Mucosa of descending colon (tissue), 3 donors: Measurements from ENCODE around the gene ACAP1. TPM values are rescaled to one million over a fixed set of nuclear protein-coding genes. Genes with fewer than 3 reads are reported as not detected.
A peak's percentile ranks its signal among the peaks of the same experiment; 100 is the strongest.

Experiments
- ATAC-seq: fragments of 200-7000 bp; cut with Tn5 transposase; one replicate; pipeline ENCODE4 v1.9.1; 2020; ENCODE audit warnings: mild to moderate bottlenecking, moderate library complexity
- DNase-seq, 3 donors: peaks; one replicate each; pipeline ENCODE4 v3.0.0-alpha.2; 2020
- H3K36me3 ChIP-seq: fragments of 200-600 bp; one replicate; pipeline ENCODE4 v1.8.0; 2021; ENCODE audit warnings: low read depth, mild to moderate bottlenecking
- H3K4me1 ChIP-seq: fragments of 200-600 bp; one replicate; pipeline ENCODE4 v1.8.0; 2021; ENCODE audit warnings: low read depth, mild to moderate bottlenecking
- H3K4me3 ChIP-seq: fragments of 200-600 bp; one replicate; pipeline ENCODE4 v1.8.0; 2021; ENCODE audit warnings: mild to moderate bottlenecking
- H3K9me3 ChIP-seq: fragments of 200-600 bp; one replicate; pipeline ENCODE4 v1.8.0; 2021; ENCODE audit warnings: mild to moderate bottlenecking
- intact Hi-C, 2 donors: fragments of 100-400 bp; cut with DNase I in 1 of 2; cut with micrococcal nuclease in 1 of 2; formaldehyde crosslinking; loops; one replicate each; pipeline versions ENCODE4 v1.11.0 to v1.11.1; 2022; cut with DNase I, micrococcal nuclease
- total RNA-seq, 3 donors: library from RNA; stranded (reverse); fragmentation: NEBNext Ultra II Directional in 2 of 3; extraction: Animal tissue kit (Norgen Biotek cat#: 25700) in 2 of 3; gene quantifications; one replicate each; pipeline versions ENCODE4 v1.2.1 to v1.2.4, GENCODE V29; 2021 to 2023
- TF ChIP-seq, protein P1 (sequence below): fragments of 200-600 bp; IDR thresholded peaks from one replicate; pipeline ENCODE4 v1.8.0; 2022; ENCODE audit warnings: antibody characterized with exemption, mild to moderate bottlenecking
- donor health status: DM: no; HTN: no; CAD: no; lungs with moderate emphysema.
- donor health status: DM: no; HTN: no; CAD: no.
- donor health status: DM: no; HTN: yes; CAD: no.

ACAP1 gene
- total RNA-seq, 3 donors from 2014 or later = 9.2 to 16.5 (median 11.2) TPM

- intact Hi-C loops = no loop called here
- TF ChIP-seq, protein P1, sequence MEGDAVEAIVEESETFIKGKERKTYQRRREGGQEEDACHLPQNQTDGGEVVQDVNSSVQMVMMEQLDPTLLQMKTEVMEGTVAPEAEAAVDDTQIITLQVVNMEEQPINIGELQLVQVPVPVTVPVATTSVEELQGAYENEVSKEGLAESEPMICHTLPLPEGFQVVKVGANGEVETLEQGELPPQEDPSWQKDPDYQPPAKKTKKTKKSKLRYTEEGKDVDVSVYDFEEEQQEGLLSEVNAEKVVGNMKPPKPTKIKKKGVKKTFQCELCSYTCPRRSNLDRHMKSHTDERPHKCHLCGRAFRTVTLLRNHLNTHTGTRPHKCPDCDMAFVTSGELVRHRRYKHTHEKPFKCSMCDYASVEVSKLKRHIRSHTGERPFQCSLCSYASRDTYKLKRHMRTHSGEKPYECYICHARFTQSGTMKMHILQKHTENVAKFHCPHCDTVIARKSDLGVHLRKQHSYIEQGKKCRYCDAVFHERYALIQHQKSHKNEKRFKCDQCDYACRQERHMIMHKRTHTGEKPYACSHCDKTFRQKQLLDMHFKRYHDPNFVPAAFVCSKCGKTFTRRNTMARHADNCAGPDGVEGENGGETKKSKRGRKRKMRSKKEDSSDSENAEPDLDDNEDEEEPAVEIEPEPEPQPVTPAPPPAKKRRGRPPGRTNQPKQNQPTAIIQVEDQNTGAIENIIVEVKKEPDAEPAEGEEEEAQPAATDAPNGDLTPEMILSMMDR = no peak
Measured at GRCh38 chr17:7382901-7383300, 46.6 kb downstream of the ACAP1 start.

DNA sequence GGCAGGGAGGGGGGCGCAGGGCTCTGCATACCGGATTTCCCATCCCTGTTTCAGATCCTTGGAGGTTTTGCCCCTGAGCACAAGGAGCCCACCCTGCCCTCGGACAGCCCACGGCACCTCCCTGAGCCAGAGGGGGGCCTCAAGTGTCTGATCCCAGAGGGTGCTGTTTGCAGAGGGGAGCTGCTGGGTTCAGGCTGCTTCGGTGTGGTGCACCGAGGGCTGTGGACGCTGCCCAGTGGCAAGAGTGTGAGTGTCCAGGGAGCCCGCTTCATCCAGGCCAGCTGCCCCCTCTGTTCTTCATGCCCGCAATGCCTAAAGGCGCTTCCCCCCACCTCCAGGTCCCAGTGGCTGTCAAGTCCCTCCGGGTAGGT, 47.0 kb downstream of the ACAP1 start:
- Histone ChIP-seq H3K4me1 (peaks cover 7% of the 10 kb centered on the region), H3K4me3 (no peak overlapping the region), H3K36me3 (no peaks in the 10 kb centered on the region), H3K9me3 (no peaks in the 10 kb centered on the region)
- TF ChIP-seq, protein P1 = no peak
- intact Hi-C loops = no loop called here
- DNase-seq (no peak), ATAC-seq (no peak)

More at GRCh38 chr17:7382901-7383300, 46.6 kb downstream of the ACAP1 start:
- Histone ChIP-seq H3K36me3 (no peaks in the 10 kb centered on the region), H3K4me1 (peaks cover 7% of the 10 kb centered on the region), H3K4me3 (no peak overlapping the region), H3K9me3 (no peaks in the 10 kb centered on the region)
- no peak for DNase-seq
- ATAC-seq = no peak

DNA sequence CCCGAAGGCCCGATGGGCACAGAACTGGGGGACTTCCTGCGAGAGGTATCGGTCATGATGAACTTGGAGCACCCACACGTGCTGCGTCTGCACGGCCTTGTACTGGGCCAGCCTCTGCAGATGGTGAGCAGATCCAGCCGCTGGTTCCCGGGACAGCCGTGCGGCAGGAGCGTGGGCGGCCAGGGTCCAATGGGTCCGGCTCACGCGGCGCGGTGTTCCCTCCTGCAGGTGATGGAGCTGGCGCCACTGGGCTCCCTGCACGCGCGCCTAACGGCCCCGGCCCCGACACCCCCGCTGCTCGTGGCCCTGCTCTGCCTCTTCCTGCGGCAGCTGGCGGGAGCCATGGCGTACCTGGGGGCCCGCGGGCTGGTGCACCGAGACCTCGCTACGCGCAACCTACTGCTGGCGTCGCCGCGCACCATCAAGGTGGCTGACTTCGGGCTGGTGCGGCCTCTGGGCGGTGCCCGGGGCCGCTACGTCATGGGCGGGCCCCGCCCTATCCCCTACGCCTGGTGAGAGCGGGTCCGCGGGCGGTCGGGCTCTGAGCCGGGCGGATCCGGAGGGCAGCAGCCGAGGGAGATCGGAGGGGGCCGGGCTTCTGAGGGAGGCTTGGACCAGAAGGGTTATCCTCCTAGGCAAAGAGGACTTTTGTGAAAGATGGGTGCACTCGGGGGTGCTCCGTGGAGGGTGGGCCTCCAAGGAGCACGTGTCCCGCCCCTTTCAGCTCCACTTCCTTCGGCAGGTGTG, 47.6 kb downstream of the ACAP1 start:
- intact Hi-C loops = no loop called here
- TF ChIP-seq, protein P1 = no peak
- no peaks in the 10 kb centered on the region for H3K36me3 ChIP-seq
- no peak overlapping the region for H3K4me3 ChIP-seq
- H3K9me3 ChIP-seq = no peaks in the 10 kb centered on the region
- H3K4me1 ChIP-seq = peaks cover 7% of the 10 kb centered on the region
- ATAC-seq = peak; percentile 59
- DNase-seq = peak; percentile 50 to 76 (median 68)

DNA sequence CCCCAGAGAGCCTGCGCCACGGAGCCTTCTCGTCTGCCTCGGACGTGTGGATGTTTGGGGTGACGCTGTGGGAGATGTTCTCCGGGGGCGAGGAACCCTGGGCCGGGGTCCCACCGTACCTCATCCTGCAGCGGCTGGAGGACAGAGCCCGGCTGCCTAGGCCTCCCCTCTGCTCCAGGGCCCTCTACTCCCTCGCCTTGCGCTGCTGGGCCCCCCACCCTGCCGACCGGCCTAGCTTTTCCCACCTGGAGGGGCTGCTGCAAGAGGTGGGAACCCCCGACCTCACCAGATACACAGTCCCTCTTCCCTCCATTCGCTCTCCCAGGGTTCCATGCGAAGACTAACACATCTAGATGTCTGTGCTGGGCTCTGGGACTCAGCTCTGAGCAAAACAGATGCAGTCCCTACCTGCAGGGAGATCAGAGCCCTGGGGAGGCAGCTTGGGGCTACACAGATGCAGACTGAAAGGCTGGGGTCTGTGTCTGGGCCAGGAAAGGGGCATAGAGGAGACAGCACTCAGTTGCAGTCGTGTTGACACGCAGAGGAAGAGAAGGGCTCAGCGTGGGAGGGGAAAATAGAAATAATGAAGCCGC, 48.3 kb downstream of the ACAP1 start:
- Histone ChIP-seq H3K36me3 (no peaks in the 10 kb centered on the region), H3K4me1 (peaks cover 7% of the 10 kb centered on the region)
- no peak for ATAC-seq

GRCh38 chr17:7388856-7389255, 52.5 kb downstream of the ACAP1 start:
- TF ChIP-seq, protein P1 = no peak
- Histone ChIP-seq H3K36me3 (no peaks in the 10 kb centered on the region), H3K4me1 (peaks cover 8% of the 10 kb centered on the region), H3K9me3 (no peaks in the 10 kb centered on the region), H3K4me3 (no peak overlapping the region)
- DNase-seq = no peak
- ATAC-seq = no peak
- intact Hi-C loops = no loop called here

More for the DNA sequence above, 48.3 kb downstream of the ACAP1 start:
- DNase-seq = no peak
- TF ChIP-seq, protein P1 = no peak
- Histone ChIP-seq H3K4me3 (no peak overlapping the region), H3K9me3 (no peaks in the 10 kb centered on the region)
- intact Hi-C loops = no loop called here
